Measurements from ENCODE around the gene PDGFC.

The PDGFC gene

GRCh38 chr4:156950090-156950489 lies 21.5 kb downstream of the PDGFC start:
- ChIA-PET CTCF (interaction anchor here (0.8 to 1.5 kb wide), 2 partner anchors 9 to 12 kb away, joined by 3 to 5 read pairs; no protein-coding TSS in a partner anchor), POLR2A (no interaction called here)
- DNase-seq (ENCODE audit: extremely low spot score): no peak
- TF ChIP-seq CTCF (IDR thresholded peaks at IDR 0.05; ENCODE audit: control extremely low read depth, extremely low read depth, low read depth, missing control alignments): no peak

- TF ChIP-seq CTCF (IDR thresholded peaks at IDR 0.05; ENCODE audit: control extremely low read depth, extremely low read depth, low read depth, missing control alignments): no peak
- ChIA-PET CTCF (interaction anchor here (0.8 to 1.5 kb wide), 2 partner anchors 9 to 13 kb away, joined by 3 to 5 read pairs; no protein-coding TSS in a partner anchor), POLR2A (no interaction called here)
- DNase-seq (ENCODE audit: extremely low spot score): no peak
Measured at GRCh38 chr4:156949373-156949814, 22.2 kb downstream of the PDGFC start.

- no peak for TF ChIP-seq CTCF (IDR thresholded peaks at IDR 0.05; ENCODE audit: control extremely low read depth, extremely low read depth, low read depth, missing control alignments)
- CTCF ChIA-PET: interaction anchor here (1.2 kb wide), 1 partner anchor 10 kb away, joined by 3 read pairs; no protein-coding TSS in a partner anchor
- DNase-seq (ENCODE audit: extremely low spot score): no peak
- POLR2A ChIA-PET: no interaction called here
Measured at GRCh38 chr4:156948738-156949137, 22.9 kb downstream of the PDGFC start.

GRCh38 chr4:156948133-156948532 lies 23.5 kb downstream of the PDGFC start:
- ChIA-PET POLR2A (no interaction called here), CTCF (interaction anchor here (1.2 kb wide), 1 partner anchor 10 kb away, joined by 3 read pairs; no protein-coding TSS in a partner anchor)
- no peak for TF ChIP-seq CTCF (IDR thresholded peaks at IDR 0.05; ENCODE audit: control extremely low read depth, extremely low read depth, low read depth, missing control alignments)
- no peak for DNase-seq (ENCODE audit: extremely low spot score)

- DNase-seq (ENCODE audit: extremely low spot score): no peak
Measured at GRCh38 chr4:156946516-156947424, 24.8 kb downstream of the PDGFC start.

GRCh38 chr4:156945532-156945931 lies 26.1 kb downstream of the PDGFC start:
- CTCF ChIA-PET: interaction anchor here (2.2 kb wide), 1 partner anchor 9 kb away, joined by 6 read pairs; no protein-coding TSS in a partner anchor
- DNase-seq (ENCODE audit: extremely low spot score): no peak

More at GRCh38 chr4:156946516-156947424, 24.8 kb downstream of the PDGFC start:
- CTCF ChIA-PET: no interaction called here
- TF ChIP-seq CTCF (IDR thresholded peaks at IDR 0.05; ENCODE audit: control extremely low read depth, extremely low read depth, low read depth, missing control alignments): no peak
- POLR2A ChIA-PET: no interaction called here

More at GRCh38 chr4:156945532-156945931, 26.1 kb downstream of the PDGFC start:
- POLR2A ChIA-PET: no interaction called here
- TF ChIP-seq CTCF (IDR thresholded peaks at IDR 0.05; ENCODE audit: control extremely low read depth, extremely low read depth, low read depth, missing control alignments): no peak
